Measurements from ENCODE around the gene SYNPO2.
A peak's percentile ranks its signal among the peaks of the same experiment; 100 is the strongest.

The SYNPO2 gene

DNA sequence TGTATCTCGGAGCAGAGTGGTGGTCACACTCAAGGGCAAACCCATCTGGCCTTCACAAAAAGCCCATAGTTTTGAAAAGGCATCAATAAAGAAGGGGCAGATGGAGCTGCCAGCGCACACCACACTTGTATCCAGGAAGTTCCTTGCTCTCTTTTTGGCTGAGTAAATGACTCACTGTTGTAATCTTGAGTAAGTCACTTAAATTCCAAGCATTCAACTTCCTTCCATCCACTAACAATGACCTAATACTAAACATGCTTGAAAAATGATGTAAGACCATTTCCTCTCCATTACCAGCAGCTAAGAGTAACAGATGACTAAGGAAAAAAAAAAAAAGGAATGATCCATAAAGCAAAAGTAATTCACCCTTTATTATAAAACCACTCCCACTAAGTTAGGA is 214.6 kb downstream of the SYNPO2 start:
- TF ChIP-seq, protein P1, sequence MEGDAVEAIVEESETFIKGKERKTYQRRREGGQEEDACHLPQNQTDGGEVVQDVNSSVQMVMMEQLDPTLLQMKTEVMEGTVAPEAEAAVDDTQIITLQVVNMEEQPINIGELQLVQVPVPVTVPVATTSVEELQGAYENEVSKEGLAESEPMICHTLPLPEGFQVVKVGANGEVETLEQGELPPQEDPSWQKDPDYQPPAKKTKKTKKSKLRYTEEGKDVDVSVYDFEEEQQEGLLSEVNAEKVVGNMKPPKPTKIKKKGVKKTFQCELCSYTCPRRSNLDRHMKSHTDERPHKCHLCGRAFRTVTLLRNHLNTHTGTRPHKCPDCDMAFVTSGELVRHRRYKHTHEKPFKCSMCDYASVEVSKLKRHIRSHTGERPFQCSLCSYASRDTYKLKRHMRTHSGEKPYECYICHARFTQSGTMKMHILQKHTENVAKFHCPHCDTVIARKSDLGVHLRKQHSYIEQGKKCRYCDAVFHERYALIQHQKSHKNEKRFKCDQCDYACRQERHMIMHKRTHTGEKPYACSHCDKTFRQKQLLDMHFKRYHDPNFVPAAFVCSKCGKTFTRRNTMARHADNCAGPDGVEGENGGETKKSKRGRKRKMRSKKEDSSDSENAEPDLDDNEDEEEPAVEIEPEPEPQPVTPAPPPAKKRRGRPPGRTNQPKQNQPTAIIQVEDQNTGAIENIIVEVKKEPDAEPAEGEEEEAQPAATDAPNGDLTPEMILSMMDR (IDR thresholded peaks at IDR 0.05; ENCODE audit: low read depth, low read length) = no peak
- peak; percentile 92 for DNase-seq (ENCODE audit: extremely low read depth, low read depth)

DNA sequence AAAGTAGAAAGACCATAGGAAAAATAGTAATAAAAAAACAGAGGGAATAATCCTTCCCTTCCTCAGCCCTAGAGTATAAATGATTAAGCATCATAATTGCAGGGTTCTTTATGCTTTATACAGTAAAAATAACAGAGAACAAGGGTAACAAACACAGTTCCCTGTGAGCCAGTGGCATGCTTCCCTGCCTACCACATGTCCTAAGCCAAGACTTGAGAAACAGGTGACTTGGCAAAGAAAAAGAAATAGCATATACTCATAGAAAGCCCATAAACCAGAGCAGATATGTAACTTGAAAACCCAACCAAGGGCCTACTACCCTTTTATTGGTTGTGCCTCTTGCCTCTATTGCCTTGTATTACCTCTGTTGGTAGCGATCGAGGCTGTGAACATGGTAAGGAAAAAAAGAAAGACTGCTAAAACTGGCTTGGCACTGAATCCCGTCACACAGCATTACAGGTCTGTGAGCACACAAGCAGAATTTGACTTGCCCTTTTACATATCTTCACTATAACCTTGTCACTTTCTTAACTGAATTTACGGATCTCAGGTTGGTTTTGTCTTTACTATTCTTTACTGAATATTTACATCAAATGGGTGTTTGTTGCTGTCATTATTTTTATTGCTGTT is 216.1 kb downstream of the SYNPO2 start:
- TF ChIP-seq, protein P1 (IDR thresholded peaks at IDR 0.05; ENCODE audit: low read depth, low read length) = no peak
- no peak for DNase-seq (ENCODE audit: extremely low read depth, low read depth)

DNA sequence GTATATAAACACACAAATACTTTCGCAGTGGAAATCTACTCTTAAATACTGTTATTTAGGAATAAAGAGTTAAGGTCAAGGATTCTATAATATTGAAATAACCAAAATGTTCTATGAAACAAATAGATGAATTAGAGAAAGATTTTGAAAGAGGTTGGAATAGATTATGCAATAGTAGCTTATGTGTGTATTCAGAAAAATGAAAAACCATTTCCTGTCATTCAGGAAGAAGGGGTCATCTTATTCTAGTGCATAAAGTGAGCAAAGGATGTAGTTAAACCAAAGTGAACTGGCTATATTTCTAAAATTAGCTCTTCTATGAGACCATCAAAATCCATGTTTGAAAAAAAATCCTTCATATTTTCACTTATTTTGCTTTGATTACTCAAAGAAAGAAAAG is 217.0 kb downstream of the SYNPO2 start:
- DNase-seq (ENCODE audit: extremely low read depth, low read depth) = no peak
- TF ChIP-seq, protein P1 (IDR thresholded peaks at IDR 0.05; ENCODE audit: low read depth, low read length) = no peak

DNA sequence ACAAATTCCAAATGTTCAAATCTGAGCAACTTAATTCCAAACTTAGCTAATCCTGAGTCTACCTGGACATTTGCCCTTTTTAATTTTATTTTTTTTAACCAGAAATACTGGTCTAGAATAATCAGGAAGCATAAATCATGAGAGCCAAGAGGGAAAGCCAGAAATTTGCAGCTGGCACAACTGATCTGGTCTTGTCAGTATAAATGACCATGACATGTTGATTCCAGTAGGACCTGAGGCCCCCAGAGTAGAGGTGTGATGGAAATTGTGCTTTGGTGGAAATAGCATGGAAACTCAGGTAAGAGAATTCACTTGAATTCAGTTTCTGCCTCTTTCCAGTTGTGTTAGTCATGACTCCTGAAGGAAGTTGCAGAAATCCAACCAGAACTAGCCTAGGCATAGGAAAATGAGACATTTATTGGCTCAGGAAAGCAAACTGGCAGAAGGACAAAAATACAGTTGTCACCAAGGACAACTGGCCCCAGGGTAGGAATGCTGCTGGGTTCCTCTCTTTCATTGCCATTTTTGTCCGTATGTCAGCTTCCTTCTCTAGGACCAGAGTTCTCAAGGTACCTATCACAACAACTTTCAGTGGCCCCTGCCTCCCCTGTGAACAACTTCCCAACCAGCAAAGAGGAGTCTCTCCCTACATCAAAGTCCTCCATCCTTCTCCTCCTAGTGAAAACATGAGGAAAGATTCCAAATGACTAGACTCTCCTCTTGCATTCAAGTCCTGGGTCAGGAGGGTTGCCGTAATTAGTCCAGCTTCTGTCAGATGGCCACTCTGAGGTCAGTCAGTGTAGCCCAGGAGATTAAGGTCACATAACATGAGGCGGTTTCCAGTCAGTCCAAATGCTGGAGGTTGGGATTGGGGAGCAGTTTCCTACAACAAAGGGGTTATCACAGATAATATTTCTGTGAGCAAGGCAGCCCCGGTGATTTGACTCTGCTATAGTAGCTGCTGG is 217.7 kb downstream of the SYNPO2 start:
- DNase-seq (ENCODE audit: extremely low read depth, low read depth) = no peak
- TF ChIP-seq, protein P1 (IDR thresholded peaks at IDR 0.05; ENCODE audit: low read depth, low read length) = no peak

DNA sequence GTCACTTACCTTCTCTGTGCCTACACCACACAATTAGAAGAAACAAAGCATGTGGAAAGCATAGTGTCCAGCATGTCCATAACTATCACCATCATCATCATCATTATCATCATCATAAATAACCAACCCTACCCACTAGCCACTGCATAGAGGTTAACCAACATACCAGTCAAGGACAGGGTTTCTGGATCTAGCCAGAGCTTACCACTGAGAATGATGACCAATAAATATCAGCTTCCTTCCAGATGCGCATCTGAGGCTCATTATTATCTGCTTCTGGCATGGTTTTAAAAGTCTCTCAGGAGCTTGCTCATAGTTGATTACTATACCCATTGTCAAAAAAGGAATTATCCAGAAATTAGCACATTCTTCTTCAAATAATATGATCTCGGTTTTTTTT is 221.5 kb downstream of the SYNPO2 start:
- no peak for DNase-seq (ENCODE audit: extremely low read depth, low read depth)
- TF ChIP-seq, protein P1 (IDR thresholded peaks at IDR 0.05; ENCODE audit: low read depth, low read length) = no peak

Measured in AG09319 (cell line).